Measurements from ENCODE around the gene FICD.

Gene FICD

GRCh38 chr12:108495823-108496579 is 19.1 kb upstream of the FICD start:
- no peaks in the 10 kb centered on the region for H3K27me3 ChIP-seq (ENCODE audit: insufficient read depth, low read length)
- no peaks in the 10 kb centered on the region for H3K4me1 ChIP-seq (ENCODE audit: insufficient read depth, low read length, severe bottlenecking)
- H3K9ac ChIP-seq (ENCODE audit: low read length), result no peak overlapping the region
- no peaks in the 10 kb centered on the region for H3K9me3 ChIP-seq (ENCODE audit: low read length)
- H3K4me3 ChIP-seq (ENCODE audit: low read depth, low read length, poor library complexity, severe bottlenecking), result no peak overlapping the region
- H3K9me2 ChIP-seq (ENCODE audit: low read depth, low read length), result no peaks in the 10 kb centered on the region
- H3K79me2 ChIP-seq (ENCODE audit: insufficient read depth, low read length), result no peaks in the 10 kb centered on the region
- no peak overlapping the region for H2AFZ ChIP-seq (ENCODE audit: low read length)
- H3K27ac ChIP-seq (ENCODE audit: low read depth, low read length, poor library complexity, severe bottlenecking), result no peak overlapping the region
- H4K20me1 ChIP-seq (ENCODE audit: insufficient read depth, low read length), result no peaks in the 10 kb centered on the region
- no peak for TF ChIP-seq CTCF (IDR thresholded peaks at IDR 0.05; ENCODE audit: low read length)
- no peak for TF ChIP-seq EZH2 (IDR thresholded peaks at IDR 0.05; ENCODE audit: borderline replicate concordance, low read length)
- H3F3A ChIP-seq (ENCODE audit: insufficient read depth, low read length), result no peaks in the 10 kb centered on the region
- H3K36me3 ChIP-seq (ENCODE audit: insufficient read depth, low read length), result no peaks in the 10 kb centered on the region
- no peak overlapping the region for H3K4me2 ChIP-seq (ENCODE audit: low read length)

- Histone ChIP-seq H3K27me3 (ENCODE audit: insufficient read depth, low read length) (no peaks in the 10 kb centered on the region), H3K36me3 (ENCODE audit: insufficient read depth, low read length) (no peaks in the 10 kb centered on the region), H3F3A (ENCODE audit: insufficient read depth, low read length) (no peaks in the 10 kb centered on the region), H2AFZ (ENCODE audit: low read length) (no peak overlapping the region), H3K9me2 (ENCODE audit: low read depth, low read length) (no peaks in the 10 kb centered on the region), H3K79me2 (ENCODE audit: insufficient read depth, low read length) (no peaks in the 10 kb centered on the region), H3K4me3 (ENCODE audit: low read depth, low read length, poor library complexity, severe bottlenecking) (no peak overlapping the region), H3K4me1 (ENCODE audit: insufficient read depth, low read length, severe bottlenecking) (no peaks in the 10 kb centered on the region), H3K27ac (ENCODE audit: low read depth, low read length, poor library complexity, severe bottlenecking) (no peak overlapping the region), H3K4me2 (ENCODE audit: low read length) (no peak overlapping the region), H3K9me3 (ENCODE audit: low read length) (no peaks in the 10 kb centered on the region), H4K20me1 (ENCODE audit: insufficient read depth, low read length) (no peaks in the 10 kb centered on the region), H3K9ac (ENCODE audit: low read length) (no peak overlapping the region)
- TF ChIP-seq CTCF (IDR thresholded peaks at IDR 0.05; ENCODE audit: low read length), result no peak
- TF ChIP-seq EZH2 (IDR thresholded peaks at IDR 0.05; ENCODE audit: borderline replicate concordance, low read length), result no peak
Measured at GRCh38 chr12:108498136-108498535, 16.9 kb upstream of the FICD start.

GRCh38 chr12:108502922-108503321 is 12.2 kb upstream of the FICD start:
- Histone ChIP-seq H3K4me1 (ENCODE audit: insufficient read depth, low read length, severe bottlenecking) (no peaks in the 10 kb centered on the region), H2AFZ (ENCODE audit: low read length) (no peak overlapping the region), H3K9me3 (ENCODE audit: low read length) (no peaks in the 10 kb centered on the region), H3K79me2 (ENCODE audit: insufficient read depth, low read length) (no peaks in the 10 kb centered on the region), H3K27me3 (ENCODE audit: insufficient read depth, low read length) (no peaks in the 10 kb centered on the region), H3K4me3 (ENCODE audit: low read depth, low read length, poor library complexity, severe bottlenecking) (no peak overlapping the region), H3K4me2 (ENCODE audit: low read length) (no peak overlapping the region), H3K36me3 (ENCODE audit: insufficient read depth, low read length) (no peaks in the 10 kb centered on the region), H4K20me1 (ENCODE audit: insufficient read depth, low read length) (no peaks in the 10 kb centered on the region), H3K9me2 (ENCODE audit: low read depth, low read length) (no peaks in the 10 kb centered on the region), H3F3A (ENCODE audit: insufficient read depth, low read length) (no peaks in the 10 kb centered on the region), H3K27ac (ENCODE audit: low read depth, low read length, poor library complexity, severe bottlenecking) (no peak overlapping the region), H3K9ac (ENCODE audit: low read length) (no peak overlapping the region)
- TF ChIP-seq EZH2 (IDR thresholded peaks at IDR 0.05; ENCODE audit: borderline replicate concordance, low read length) (no peak), CTCF (IDR thresholded peaks at IDR 0.05; ENCODE audit: low read length) (no peak)
